Mesendoderm (in vitro differentiated cells): ENCODE measurements around the gene IFITM10.

Experiments
- DNase-seq: peaks from one replicate; pipeline ENCODE4 v3.0.0; 2013
- H2AK5ac ChIP-seq: 2 replicates; pipeline ENCODE4 v1.6.1; 2013; ENCODE audit warnings: low read length, inconsistent platforms
- H2BK120ac ChIP-seq: 2 replicates; pipeline ENCODE4 v1.6.1; 2013; ENCODE audit warnings: low read depth, mild to moderate bottlenecking, low read length, moderate library complexity, mixed read lengths
- H2BK15ac ChIP-seq: replicated peaks from 2 replicates; pipeline ENCODE4 v1.6.1; 2013; ENCODE audit warnings: low read depth, mild to moderate bottlenecking, moderate library complexity
- H2BK5ac ChIP-seq: 2 replicates; pipeline ENCODE4 v1.6.1; 2013; ENCODE audit warnings: low read length, inconsistent platforms
- H3K18ac ChIP-seq: 2 replicates; pipeline ENCODE4 v1.6.1; 2013; ENCODE audit warnings: mild to moderate bottlenecking, low read length, mixed read lengths
- H3K23ac ChIP-seq: one replicate; pipeline ENCODE4 v1.6.1; 2013; ENCODE audit warnings: low read length
- H3K27ac ChIP-seq: 2 replicates; pipeline ENCODE4 v1.5.1; 2013; ENCODE audit warnings: low read depth, mild to moderate bottlenecking, inconsistent platforms, low read length, moderate library complexity
- H3K27me3 ChIP-seq: 2 replicates; pipeline ENCODE4 v1.6.1; 2013; ENCODE audit warnings: low read length, control low read depth, mild to moderate bottlenecking, inconsistent platforms; ENCODE audit not compliant: insufficient read depth, poor library complexity
- H3K36me3 ChIP-seq: 2 replicates; pipeline ENCODE4 v1.6.1; 2013; ENCODE audit warnings: low read length, inconsistent platforms; ENCODE audit not compliant: control insufficient read depth, insufficient read depth
- H3K4ac ChIP-seq: one replicate; pipeline ENCODE4 v1.6.1; 2013; ENCODE audit warnings: low read depth, mild to moderate bottlenecking, low read length, moderate library complexity
- H3K4me1 ChIP-seq: 2 replicates; pipeline ENCODE4 v1.6.1; 2013; ENCODE audit warnings: low read depth, low read length, inconsistent platforms; ENCODE audit not compliant: control insufficient read depth
- H3K4me2 ChIP-seq: 2 replicates; pipeline ENCODE4 v1.6.1; 2013; ENCODE audit warnings: low read length
- H3K4me3 ChIP-seq: 2 replicates; pipeline ENCODE4 v1.5.1; 2013; ENCODE audit warnings: mild to moderate bottlenecking, low read length
- H3K56ac ChIP-seq: one replicate; pipeline ENCODE4 v1.6.1; 2013; ENCODE audit warnings: low read length
- H3K79me1 ChIP-seq: 2 replicates; pipeline ENCODE4 v1.6.1; 2013; ENCODE audit warnings: low read length, inconsistent platforms
- H3K79me2 ChIP-seq: 2 replicates; pipeline ENCODE4 v1.6.1; 2013; ENCODE audit warnings: mild to moderate bottlenecking, low read length; ENCODE audit not compliant: control insufficient read depth, insufficient read depth
- H3K9ac ChIP-seq: 2 replicates; pipeline ENCODE4 v1.6.1; 2013; ENCODE audit warnings: low read length, inconsistent platforms
- H4K5ac ChIP-seq: one replicate; pipeline ENCODE4 v1.6.1; 2013; ENCODE audit warnings: low read length
- H4K8ac ChIP-seq: one replicate; pipeline ENCODE4 v1.6.1; 2013; ENCODE audit warnings: low read depth, mild to moderate bottlenecking, control low read depth, low read length, moderate library complexity
- WGBS: extraction: QIAGEN DNeasy Blood & Tissue Kit; methylation state at CpG from one replicate; pipeline ENCODE4 v1.1.7; 2013; ENCODE audit warnings: low lambda C conversion rate, missing lambda C conversion rate; ENCODE audit not compliant: insufficient coverage; ENCODE audit errors: extremely low coverage; 5-methylcytosine and 5-hydroxymethylcytosine counted together

The IFITM10 gene

DNA sequence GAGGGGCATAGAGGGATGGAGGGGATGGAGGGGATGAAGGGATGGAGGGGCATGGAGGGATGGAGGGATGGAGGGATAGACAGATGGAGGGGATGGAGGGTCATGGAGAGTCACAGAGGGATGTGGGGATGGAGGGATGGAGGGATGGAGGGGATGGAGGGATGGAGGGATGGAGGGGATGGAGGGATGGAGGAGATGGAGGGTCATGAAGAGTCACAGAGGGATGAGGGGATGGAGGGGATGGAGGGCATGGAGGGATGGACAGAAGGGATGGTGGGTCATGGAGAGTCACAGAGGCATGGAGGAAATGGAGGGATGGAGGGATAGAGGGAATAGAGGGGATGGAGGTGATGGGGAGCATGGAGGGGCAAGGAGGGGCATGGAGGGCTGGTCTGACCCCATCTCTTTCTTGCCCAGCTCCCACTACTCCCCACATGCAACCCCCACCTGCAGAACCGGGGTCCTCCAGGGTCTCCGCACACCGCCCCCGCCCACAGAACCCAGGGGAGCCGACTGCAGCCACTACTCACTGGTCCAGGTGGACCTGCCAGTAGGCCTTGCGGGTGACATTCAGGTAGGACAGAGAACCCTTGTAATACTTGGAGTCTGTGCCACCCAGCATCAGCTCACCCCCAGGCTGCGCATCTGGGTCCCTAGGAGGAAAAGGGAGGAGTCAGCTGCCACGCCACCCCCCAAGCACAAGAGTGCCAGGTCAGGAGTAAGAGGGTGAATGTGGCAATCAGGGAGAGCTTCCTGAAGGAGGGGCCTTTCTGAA is 4.2 kb upstream of the IFITM10 start:
- no peak overlapping the region for H3K56ac ChIP-seq

GRCh38 chr11:1753929-1754305 is 3.5 kb upstream of the IFITM10 start:
- Histone ChIP-seq H2BK15ac (no peak overlapping the region), H3K36me3 (no peaks in the 10 kb centered on the region), H3K27ac (no peak overlapping the region), H3K4me2 (no peak overlapping the region), H3K4ac (no peak overlapping the region), H3K4me3 (no peak overlapping the region), H3K79me1 (no peaks in the 10 kb centered on the region), H4K5ac (no peak overlapping the region), H2AK5ac (no peak overlapping the region), H3K79me2 (no peaks in the 10 kb centered on the region), H3K23ac (no peak overlapping the region), H4K8ac (no peak overlapping the region), H2BK120ac (no peak overlapping the region), H3K56ac (no peak overlapping the region), H2BK5ac (no peak overlapping the region), H3K9ac (no peak overlapping the region), H3K27me3 (peaks cover 7% of the 10 kb centered on the region), H3K18ac (no peak overlapping the region), H3K4me1 (no peaks in the 10 kb centered on the region)
- DNase-seq: no peak
- no CpG with 5 or more reads among the region's 14 CpGs for WGBS

More for the DNA sequence above, 4.2 kb upstream of the IFITM10 start:
- Histone ChIP-seq H3K4me2 (no peak overlapping the region), H2BK15ac (no peak overlapping the region), H3K4me3 (no peak overlapping the region), H3K27ac (no peak overlapping the region), H3K9ac (no peak overlapping the region), H4K5ac (no peak overlapping the region), H2AK5ac (no peak overlapping the region), H3K36me3 (no peaks in the 10 kb centered on the region), H3K27me3 (peaks cover under 1% of the 10 kb centered on the region), H3K79me1 (no peaks in the 10 kb centered on the region), H4K8ac (no peak overlapping the region), H3K23ac (no peak overlapping the region), H3K4me1 (no peaks in the 10 kb centered on the region), H2BK5ac (no peak overlapping the region), H2BK120ac (no peak overlapping the region), H3K79me2 (no peaks in the 10 kb centered on the region), H3K18ac (no peak overlapping the region), H3K4ac (no peak overlapping the region)
- DNase-seq: no peak
- no CpG with 5 or more reads among the region's 8 CpGs for whole genome bisulfite sequencing

DNA sequence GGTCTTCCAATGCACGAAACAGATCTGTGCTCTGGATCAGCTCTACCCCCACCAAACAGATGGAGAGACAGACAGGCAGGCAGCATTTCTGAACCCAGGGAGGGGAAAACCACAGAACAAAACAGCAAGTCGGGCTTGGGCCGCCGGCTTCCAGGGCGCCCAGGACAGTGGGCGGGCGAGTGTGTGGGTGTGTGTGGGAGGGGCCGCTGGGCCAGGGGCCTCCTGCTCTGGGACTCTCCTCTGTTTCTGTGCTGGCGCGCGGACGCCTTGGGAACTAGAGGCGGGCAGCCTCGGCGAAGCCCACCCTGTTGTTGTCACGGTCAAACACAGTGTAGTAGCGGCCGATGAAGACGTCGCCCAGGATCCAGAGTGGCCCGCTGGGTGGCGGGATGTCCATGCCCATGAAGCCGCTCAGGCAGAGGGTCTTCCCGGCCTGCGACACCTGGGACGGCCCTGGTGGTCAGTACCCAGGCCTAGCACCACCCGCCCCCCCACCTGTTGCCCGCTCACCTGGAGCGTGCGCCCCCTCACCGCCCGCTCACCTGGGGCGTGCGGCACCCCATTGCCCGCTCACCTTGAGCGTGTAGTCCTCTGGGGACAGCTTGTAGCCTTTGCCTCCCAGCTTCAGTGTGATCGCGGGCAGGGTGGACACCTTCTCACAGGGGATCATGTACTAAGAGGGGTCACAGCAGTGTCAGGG is 3.0 kb upstream of the IFITM10 start:
- no peaks in the 10 kb centered on the region for H3K79me1 ChIP-seq
- H3K23ac ChIP-seq: no peak overlapping the region
- no peak overlapping the region for H2AK5ac ChIP-seq
- H3K56ac ChIP-seq: no peak overlapping the region
- H3K4me1 ChIP-seq: no peaks in the 10 kb centered on the region
- no peak overlapping the region for H3K18ac ChIP-seq
- H3K79me2 ChIP-seq: no peaks in the 10 kb centered on the region
- no peak overlapping the region for H2BK5ac ChIP-seq
- H4K5ac ChIP-seq: no peak overlapping the region
- no peak overlapping the region for H4K8ac ChIP-seq
- no peak overlapping the region for H3K27ac ChIP-seq
- no peak overlapping the region for H2BK15ac ChIP-seq
- H3K4me3 ChIP-seq: no peak overlapping the region
- H3K36me3 ChIP-seq: no peaks in the 10 kb centered on the region
- no peak overlapping the region for H3K9ac ChIP-seq
- peaks cover 11% of the 10 kb centered on the region for H3K27me3 ChIP-seq
- no peak overlapping the region for H3K4me2 ChIP-seq
- H2BK120ac ChIP-seq: no peak overlapping the region
- no peak for DNase-seq
- WGBS: no CpG with 5 or more reads among the region's 38 CpGs
- H3K4ac ChIP-seq: no peak overlapping the region

- Histone ChIP-seq H3K23ac (no peak overlapping the region), H3K56ac (no peak overlapping the region), H3K4me2 (no peak overlapping the region), H2BK15ac (no peak overlapping the region), H3K36me3 (no peaks in the 10 kb centered on the region), H2AK5ac (no peak overlapping the region), H3K27ac (no peak overlapping the region), H3K27me3 (peaks cover 14% of the 10 kb centered on the region), H3K4me1 (no peaks in the 10 kb centered on the region), H3K79me1 (no peaks in the 10 kb centered on the region), H4K8ac (no peak overlapping the region), H3K4ac (no peak overlapping the region), H3K79me2 (no peaks in the 10 kb centered on the region), H3K4me3 (no peak overlapping the region), H2BK120ac (no peak overlapping the region), H2BK5ac (no peak overlapping the region), H3K9ac (no peak overlapping the region), H4K5ac (no peak overlapping the region), H3K18ac (no peak overlapping the region)
- no peak for DNase-seq
- no CpG with 5 or more reads among the region's 10 CpGs for WGBS
Measured at GRCh38 chr11:1752907-1753228, 2.5 kb upstream of the IFITM10 start.

DNA sequence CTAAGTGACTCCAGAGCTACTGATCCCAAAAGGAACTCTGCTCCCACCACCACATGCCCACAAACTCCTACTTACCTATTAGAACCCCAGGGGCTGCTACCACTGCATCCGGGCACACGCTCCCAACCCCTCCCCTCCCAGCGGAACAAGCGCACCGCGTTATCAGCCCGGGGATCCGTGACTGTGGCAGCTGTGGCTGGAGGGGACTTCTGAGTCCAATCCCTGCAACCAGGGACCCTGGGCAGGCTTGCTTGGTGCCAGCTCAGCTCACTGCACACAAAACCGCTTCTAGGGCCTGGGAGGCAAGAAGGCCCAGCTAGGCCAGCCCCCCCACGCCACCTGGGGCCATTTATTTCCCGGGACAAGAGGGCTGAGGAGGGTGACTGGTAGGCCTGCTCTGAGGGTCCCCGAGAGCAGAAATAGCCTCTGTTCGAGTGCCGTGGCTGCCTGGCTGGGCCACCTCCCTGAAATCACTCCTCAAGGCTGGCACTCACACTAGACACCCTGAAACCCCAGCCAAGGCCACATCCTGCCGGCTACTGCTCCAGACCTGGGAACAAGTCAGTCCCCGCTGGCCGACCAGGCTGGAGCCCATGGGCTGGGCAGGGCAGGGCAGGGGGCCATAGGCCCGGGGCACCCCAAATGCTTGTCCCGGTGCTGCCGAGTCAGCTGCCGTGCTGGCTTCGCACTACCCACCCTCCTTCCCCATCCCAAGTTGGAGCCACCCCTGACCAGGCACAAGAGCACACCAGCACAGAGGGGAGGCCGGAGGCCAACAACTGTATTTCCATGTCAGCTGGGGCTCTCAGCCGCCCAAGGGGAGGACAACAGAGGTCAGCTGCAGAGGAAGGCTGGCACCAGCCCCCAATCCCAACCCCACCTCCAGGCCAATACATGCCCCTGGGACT is 1.9 kb upstream of the IFITM10 start:
- H4K5ac ChIP-seq: no peak overlapping the region
- H2AK5ac ChIP-seq: no peak overlapping the region
- DNase-seq: no peak
- H2BK5ac ChIP-seq: no peak overlapping the region
- no peaks in the 10 kb centered on the region for H3K36me3 ChIP-seq
- no peak overlapping the region for H4K8ac ChIP-seq
- no peak overlapping the region for H3K56ac ChIP-seq
- H3K23ac ChIP-seq: no peak overlapping the region
- no peak overlapping the region for H3K27ac ChIP-seq
- H3K9ac ChIP-seq: no peak overlapping the region
- H3K4ac ChIP-seq: no peak overlapping the region
- no peak overlapping the region for H3K4me3 ChIP-seq
- H3K18ac ChIP-seq: no peak overlapping the region
- H3K79me2 ChIP-seq: no peaks in the 10 kb centered on the region
- H2BK15ac ChIP-seq: no peak overlapping the region
- no peak overlapping the region for H2BK120ac ChIP-seq
- no CpG with 5 or more reads among the region's 24 CpGs for WGBS
- H3K27me3 ChIP-seq: peaks cover 14% of the 10 kb centered on the region
- no peak overlapping the region for H3K4me2 ChIP-seq
- no peaks in the 10 kb centered on the region for H3K4me1 ChIP-seq
- no peaks in the 10 kb centered on the region for H3K79me1 ChIP-seq
